Stimulated activated CD4-positive, alpha-beta T cell treated with anti-CD3 and anti-CD28 coated beads, Interleukin-4, amount 100 ng/mL, for 1 hour (primary cell): ENCODE results near the gene ENOX1.

Experiments used
- DNase-seq: peaks from one replicate; pipeline ENCODE4 v3.0.0-alpha.2; 2020

The ENOX1 gene

GRCh38 chr13:43785261-43785649 is 1.5 kb downstream of the ENOX1 start:
- no peak for DNase-seq

GRCh38 chr13:43784496-43784895 is 2.3 kb downstream of the ENOX1 start:
- DNase-seq: no peak

- DNase-seq: no peak
Measured at GRCh38 chr13:43783820-43784219, 3.0 kb downstream of the ENOX1 start.

GRCh38 chr13:43782686-43783085 is 4.1 kb downstream of the ENOX1 start:
- no peak for DNase-seq

- DNase-seq: no peak
Measured at GRCh38 chr13:43780666-43781065, 6.1 kb downstream of the ENOX1 start.

- no peak for DNase-seq
Measured at GRCh38 chr13:43776501-43777079, 10.2 kb downstream of the ENOX1 start.

GRCh38 chr13:43776006-43776405 is 10.8 kb downstream of the ENOX1 start:
- DNase-seq: no peak

- DNase-seq: no peak
Measured at GRCh38 chr13:43773602-43774001, 13.2 kb downstream of the ENOX1 start.

GRCh38 chr13:43770871-43771270 is 15.9 kb downstream of the ENOX1 start:
- DNase-seq: no peak

- no peak for DNase-seq
Measured at GRCh38 chr13:43769529-43769928, 17.2 kb downstream of the ENOX1 start.

GRCh38 chr13:43767341-43767931 is 19.3 kb downstream of the ENOX1 start:
- no peak for DNase-seq

GRCh38 chr13:43766725-43767124 is 20.0 kb downstream of the ENOX1 start:
- no peak for DNase-seq

GRCh38 chr13:43764349-43764748 is 22.4 kb downstream of the ENOX1 start:
- no peak for DNase-seq

- no peak for DNase-seq
Measured at GRCh38 chr13:43763143-43763759, 23.5 kb downstream of the ENOX1 start.

GRCh38 chr13:43761616-43762315 is 25.0 kb downstream of the ENOX1 start:
- no peak for DNase-seq

GRCh38 chr13:43760257-43760656 is 26.5 kb downstream of the ENOX1 start:
- no peak for DNase-seq

- DNase-seq: no peak
Measured at GRCh38 chr13:43758834-43759233, 27.9 kb downstream of the ENOX1 start.

GRCh38 chr13:43757266-43757665 is 29.5 kb downstream of the ENOX1 start:
- DNase-seq: no peak

- no peak for DNase-seq
Measured at GRCh38 chr13:43755844-43756243, 30.9 kb downstream of the ENOX1 start.

GRCh38 chr13:43751624-43752023 is 35.1 kb downstream of the ENOX1 start:
- DNase-seq: no peak

- DNase-seq: no peak
Measured at GRCh38 chr13:43749503-43749902, 37.3 kb downstream of the ENOX1 start.

GRCh38 chr13:43744261-43745031 is 42.3 kb downstream of the ENOX1 start:
- DNase-seq: no peak

GRCh38 chr13:43742911-43743310 is 43.9 kb downstream of the ENOX1 start:
- no peak for DNase-seq
